ENCODE measurements around the gene PNPLA8. TPM values are rescaled to one million over a fixed set of nuclear protein-coding genes. Genes with fewer than 3 reads are reported as not detected.

The PNPLA8 gene
- total and polyA plus RNA-seq, 4 donors: 41.8 to 82.4 (median 58.5) TPM

DNA sequence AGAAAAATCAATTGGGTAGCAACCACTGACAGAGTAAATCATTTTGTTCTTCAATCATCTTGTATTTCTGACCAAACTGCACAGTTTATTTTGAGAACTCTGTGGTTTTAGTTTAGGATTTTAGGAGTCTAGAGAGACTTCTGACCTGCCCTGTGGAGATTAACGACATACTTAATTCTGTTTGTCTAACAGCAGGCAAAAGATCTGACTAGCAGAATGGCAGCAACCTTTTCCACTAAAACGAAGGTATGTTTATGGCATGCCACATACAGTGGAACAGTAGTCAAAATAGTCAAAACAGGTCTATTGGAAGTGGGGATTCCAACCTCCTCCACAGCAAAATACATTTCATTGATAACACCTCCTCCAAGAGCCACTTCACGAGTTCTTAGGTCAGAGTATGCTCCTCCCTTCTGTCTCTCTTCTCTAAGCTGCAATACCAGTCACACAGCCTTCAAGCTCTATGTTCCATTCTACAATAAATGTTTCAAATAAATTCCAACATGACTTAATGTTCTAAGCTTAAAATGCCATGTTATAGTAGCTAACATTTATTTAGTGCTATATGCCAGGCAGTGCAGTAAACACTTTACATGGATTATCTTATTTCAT lies 104.1 kb downstream of the PNPLA8 start:
- WGBS (ENCODE audit: insufficient coverage): 73% methylated on average over 2 of the region's 3 CpGs
- no peak for DNase-seq (ENCODE audit: low read depth in 4 of 6, low spot score in 6 of 6)
- Histone ChIP-seq H3K27ac (ENCODE audit: low read depth, low read length) (no peak overlapping the region), H3K36me3 (ENCODE audit: control insufficient read depth, insufficient read depth, low read length) (no peaks in the 10 kb centered on the region), H3K9me3 (ENCODE audit: control insufficient read depth, insufficient read depth, low read length) (no peaks in the 10 kb centered on the region), H3K27me3 (ENCODE audit: control insufficient read depth, insufficient read depth, low read length) (no peaks in the 10 kb centered on the region), H3K4me3 (ENCODE audit: low read depth, low read length) (no peak overlapping the region), H3K4me1 (ENCODE audit: control insufficient read depth, insufficient read depth, low read length) (no peaks in the 10 kb centered on the region)

Other genes starting within 250 kb of the PNPLA8 start
- gene NRCAM, start 69.7 kb downstream of the PNPLA8 start, total RNA-seq: 100 to 1,000 TPM in 1 of 2 donors, 10 to 100 TPM in 1; 50.4 to 198 TPM
- gene NRCAM, start 69.7 kb downstream of the PNPLA8 start, polyA plus RNA-seq (ENCODE audit: insufficient read length in 2 of 2): 100 to 1,000 TPM; 133 to 148 TPM
- 10 to 100 TPM; 40.0 to 60.9 TPM for gene THAP5, start 43.6 kb upstream of the PNPLA8 start, total RNA-seq
- gene THAP5, start 43.6 kb upstream of the PNPLA8 start, polyA plus RNA-seq (ENCODE audit: insufficient read length in 2 of 2): 10 to 100 TPM; 30.3 to 31.1 TPM
- gene DNAJB9, start 43.7 kb upstream of the PNPLA8 start, total RNA-seq: 10 to 100 TPM; 29.9 to 49.3 TPM
- 10 to 100 TPM; 31.3 to 34.0 TPM for gene DNAJB9, start 43.7 kb upstream of the PNPLA8 start, polyA plus RNA-seq (ENCODE audit: insufficient read length in 2 of 2)

Measured in spinal cord (tissue), 10 donors.